ENCODE data around the gene CPB1.

- TF ChIP-seq POLR2A (IDR thresholded peaks at IDR 0.05; ENCODE audit: low read depth, low read length), result no peak
- no peak for TF ChIP-seq POLR2AphosphoS5 (IDR thresholded peaks at IDR 0.05; ENCODE audit: low read depth, low read length)
- TF ChIP-seq TAF1 (IDR thresholded peaks at IDR 0.05; ENCODE audit: borderline replicate concordance, low read depth, low read length), result no peak
Observed at GRCh38 chr3:148829926-148830325, 2.3 kb downstream of the CPB1 start.
